GM12892 (cell line): Measurements from ENCODE around the gene TULP1.

Source experiments
- POLR2A ChIP-seq: IDR thresholded peaks from 2 replicates; pipeline ENCODE4 v1.6.1; 2011; ENCODE audit warnings: low read depth, low read length, control low read depth
- POLR2AphosphoS5 ChIP-seq: IDR thresholded peaks from 2 replicates; pipeline ENCODE4 v1.6.1; 2011; ENCODE audit warnings: low read depth, low read length, control low read depth
- TAF1 ChIP-seq: IDR thresholded peaks from 2 replicates; pipeline ENCODE4 v1.6.1; 2011; ENCODE audit warnings: low read depth, mild to moderate bottlenecking, control low read depth, low read length, borderline replicate concordance

DNA sequence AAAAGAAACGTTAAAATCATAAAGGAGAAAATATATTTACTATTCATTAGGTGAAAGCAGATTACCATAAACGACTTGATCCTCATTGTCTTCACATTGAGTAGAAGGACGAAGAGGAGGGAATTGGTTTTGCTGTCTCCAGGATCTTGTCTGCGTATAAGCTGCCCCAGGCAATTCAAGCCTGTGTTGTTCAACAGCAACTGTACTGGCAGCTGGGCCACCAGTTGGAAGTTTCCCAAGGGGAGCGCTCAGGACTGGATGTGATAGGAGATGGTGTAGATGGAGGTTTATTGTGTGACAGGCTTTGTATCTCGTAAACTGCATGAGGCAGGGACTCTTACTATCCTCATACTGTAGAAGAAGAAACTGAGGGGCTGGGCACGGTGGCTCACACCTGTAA, 64.5 kb downstream of the TULP1 start:
- no peak for TF ChIP-seq POLR2A
- no peak for TF ChIP-seq TAF1
- TF ChIP-seq POLR2AphosphoS5 = no peak
